GM12891 (cell line): ENCODE measurements around the gene AFAP1L2.

Source experiments
- POLR2A ChIP-seq: IDR thresholded peaks from 2 replicates; pipeline ENCODE4 v1.6.1; 2011; ENCODE audit warnings: low read depth, low read length, control low read depth
- SPI1 ChIP-seq: IDR thresholded peaks from 2 replicates; pipeline ENCODE4 v1.6.1; 2011; ENCODE audit warnings: low read depth, low read length, control low read depth
- TAF1 ChIP-seq: IDR thresholded peaks from 2 replicates; pipeline ENCODE4 v1.6.1; 2011; ENCODE audit warnings: low read depth, low read length, control low read depth

DNA sequence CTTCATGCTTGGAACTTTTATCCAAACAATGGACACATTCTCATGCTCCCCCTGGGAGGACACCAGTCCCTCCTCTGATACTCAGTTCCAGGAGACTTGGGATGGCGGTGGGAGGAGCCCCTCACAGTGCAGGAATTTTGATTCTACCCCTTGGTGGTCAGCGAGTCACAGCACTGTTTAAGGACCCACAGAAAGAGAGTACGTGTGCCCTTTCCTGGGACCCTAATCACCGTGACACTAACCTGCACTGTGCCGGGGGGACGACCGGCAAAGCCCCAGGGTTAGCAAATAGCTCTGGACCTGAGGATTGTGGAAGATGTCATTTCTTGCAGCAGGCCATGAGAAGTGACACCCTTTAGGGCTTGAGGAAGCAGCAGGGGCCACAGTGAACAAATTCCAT is 10.4 kb downstream of the AFAP1L2 start:
- no peak for TF ChIP-seq POLR2A
- no peak for TF ChIP-seq TAF1
- TF ChIP-seq SPI1 = no peak
